GM21367 (cell line): ENCODE data around the gene WFIKKN1.
"Not testable (repeated sequence)": the region's sequence is repeated elsewhere in the genome, so short reads cannot be mapped to it uniquely, and the experiment has no call there.

Experiments used
- ATAC-seq: cut with Tn5 transposase; IDR thresholded peaks from one replicate; pipeline ENCODE4 v1.9.1; 2021; ENCODE audit not compliant: unreplicated experiment

WFIKKN1 gene

GRCh38 chr16:595094-595528, 35.7 kb upstream of the WFIKKN1 start:
- no peak for ATAC-seq

GRCh38 chr16:595942-596735, 34.6 kb upstream of the WFIKKN1 start:
- ATAC-seq = no peak

- ATAC-seq = no peak
Observed at GRCh38 chr16:596736-597060, 34.1 kb upstream of the WFIKKN1 start.

DNA sequence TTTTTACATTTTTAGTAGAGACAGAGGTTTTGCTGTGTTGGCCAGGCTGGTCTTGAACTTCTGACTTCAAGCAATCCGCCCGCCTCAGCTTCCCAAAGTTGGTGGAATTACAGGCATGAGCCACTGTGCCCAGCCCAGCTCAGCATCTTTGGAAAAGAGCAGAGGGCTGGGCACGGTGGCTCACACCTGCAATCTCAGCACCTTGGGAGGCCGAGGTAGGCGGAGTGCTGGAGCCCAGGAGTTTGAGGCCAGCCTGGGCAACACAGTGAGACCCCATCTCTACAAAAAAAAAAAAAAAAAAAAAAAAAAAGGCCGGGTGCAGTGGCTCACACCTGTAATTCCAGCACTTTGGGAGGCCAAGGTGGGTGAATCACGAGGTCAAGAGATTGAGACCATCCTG, 33.1 kb upstream of the WFIKKN1 start:
- ATAC-seq = not testable (repeated sequence)

GRCh38 chr16:598823-599739, 31.7 kb upstream of the WFIKKN1 start:
- no peak for ATAC-seq

- no peak for ATAC-seq
Observed at GRCh38 chr16:600781-601180, 30.0 kb upstream of the WFIKKN1 start.

DNA sequence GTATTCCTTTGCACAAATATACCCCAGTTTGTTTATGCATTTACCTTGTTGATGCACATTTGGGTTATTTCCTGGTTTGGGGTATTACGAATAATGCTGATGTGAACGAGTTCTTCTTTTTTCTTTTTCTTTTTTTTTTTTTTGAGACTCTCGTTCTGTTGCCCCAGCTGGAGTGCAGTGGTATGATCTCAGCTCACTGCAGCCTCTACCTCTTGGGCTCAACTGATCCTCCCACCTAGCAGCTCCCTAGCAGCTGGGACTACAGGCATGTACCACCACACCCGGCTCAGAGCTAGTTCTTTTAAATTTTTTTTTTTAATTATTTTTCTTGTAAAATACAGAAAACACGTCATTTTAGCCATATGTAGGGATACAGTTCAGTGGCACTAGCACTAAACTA, 26.9 kb upstream of the WFIKKN1 start:
- ATAC-seq = no peak

GRCh38 chr16:606656-607307, 24.0 kb upstream of the WFIKKN1 start:
- ATAC-seq = no peak

- ATAC-seq = no peak
Observed at GRCh38 chr16:608019-608418, 22.8 kb upstream of the WFIKKN1 start.

- no peak for ATAC-seq
Observed at GRCh38 chr16:609316-609715, 21.5 kb upstream of the WFIKKN1 start.

DNA sequence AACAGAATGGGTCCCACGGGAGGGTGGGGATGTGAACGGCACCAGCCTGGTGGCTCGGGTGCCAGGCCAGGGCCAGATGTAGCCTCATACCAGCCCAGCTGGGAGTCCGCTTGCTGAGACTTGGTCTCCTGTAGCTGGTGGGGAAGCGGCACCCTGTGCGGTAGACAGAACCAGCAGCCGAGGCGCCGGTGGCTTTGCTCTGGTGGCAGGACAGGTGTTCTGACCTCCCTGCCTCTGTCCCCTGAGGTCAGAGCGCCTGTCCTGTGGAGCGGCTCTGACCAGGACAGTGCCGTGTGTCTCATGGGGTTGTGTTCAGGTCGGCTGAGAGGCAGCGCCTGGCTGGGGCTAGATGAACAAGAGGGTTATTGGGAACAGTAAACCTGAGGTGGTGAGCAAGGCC, 20.8 kb upstream of the WFIKKN1 start:
- ATAC-seq = no peak

DNA sequence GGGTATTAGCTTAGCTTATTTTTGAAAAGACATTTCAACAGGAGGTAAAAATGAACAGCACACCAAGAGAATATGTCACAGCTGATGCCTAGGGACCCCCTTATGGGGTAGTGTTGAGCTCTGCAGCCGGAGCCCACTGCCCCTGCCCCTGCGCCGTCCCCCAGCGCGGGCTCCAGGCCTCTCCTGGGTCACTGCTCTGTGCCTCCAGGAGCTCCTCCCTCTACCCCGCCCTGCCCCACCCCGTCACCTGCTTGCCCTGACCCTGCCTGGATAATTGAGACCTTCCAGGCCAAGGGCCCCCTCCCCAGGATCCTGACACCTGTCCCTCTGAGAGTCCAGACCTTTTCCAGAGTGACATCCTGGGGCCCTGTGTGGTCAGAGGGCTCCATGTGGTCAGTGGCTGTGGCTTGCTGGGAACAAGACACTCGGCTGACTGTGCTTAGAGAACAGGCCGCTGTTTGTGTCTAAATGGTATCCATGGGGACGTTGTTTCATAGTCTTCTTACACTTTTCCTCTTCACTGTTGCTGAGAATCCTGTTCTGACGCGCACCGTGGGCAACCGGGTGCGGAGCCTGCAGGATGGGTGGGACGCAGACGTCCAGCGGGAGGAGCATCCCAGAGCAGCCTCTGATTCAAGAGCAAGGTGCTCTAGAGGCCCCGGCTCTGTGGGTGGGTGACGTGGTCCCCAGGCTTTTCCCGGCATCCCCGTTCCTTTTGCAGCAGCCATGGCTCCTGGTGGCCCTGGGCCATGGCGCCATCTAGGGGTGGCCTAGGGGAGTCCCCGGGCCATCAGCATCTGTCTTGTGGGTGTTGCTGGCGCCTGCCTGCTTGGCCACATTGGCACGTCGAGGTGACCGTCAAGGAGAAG, 20.0 kb upstream of the WFIKKN1 start:
- no peak for ATAC-seq

DNA sequence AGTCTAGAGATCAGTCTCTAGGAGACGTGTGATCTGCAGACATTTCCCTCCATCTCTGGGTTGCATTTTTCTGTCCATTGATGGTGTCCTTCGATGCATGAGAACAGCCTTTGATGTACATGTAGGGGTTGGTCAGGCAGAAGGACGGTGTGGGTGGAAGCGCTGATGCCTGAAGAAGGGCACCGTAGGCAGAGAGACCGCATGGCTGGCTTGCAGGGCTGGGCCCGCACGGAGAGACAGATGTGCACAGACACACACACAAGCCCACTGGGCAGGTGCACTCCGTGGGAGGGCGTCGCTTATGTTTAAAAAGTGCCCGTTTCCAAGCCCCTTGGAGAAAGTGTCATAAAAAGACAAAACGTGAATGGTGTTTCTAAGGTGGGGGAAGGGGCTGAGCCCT, 15.7 kb upstream of the WFIKKN1 start:
- ATAC-seq = no peak

DNA sequence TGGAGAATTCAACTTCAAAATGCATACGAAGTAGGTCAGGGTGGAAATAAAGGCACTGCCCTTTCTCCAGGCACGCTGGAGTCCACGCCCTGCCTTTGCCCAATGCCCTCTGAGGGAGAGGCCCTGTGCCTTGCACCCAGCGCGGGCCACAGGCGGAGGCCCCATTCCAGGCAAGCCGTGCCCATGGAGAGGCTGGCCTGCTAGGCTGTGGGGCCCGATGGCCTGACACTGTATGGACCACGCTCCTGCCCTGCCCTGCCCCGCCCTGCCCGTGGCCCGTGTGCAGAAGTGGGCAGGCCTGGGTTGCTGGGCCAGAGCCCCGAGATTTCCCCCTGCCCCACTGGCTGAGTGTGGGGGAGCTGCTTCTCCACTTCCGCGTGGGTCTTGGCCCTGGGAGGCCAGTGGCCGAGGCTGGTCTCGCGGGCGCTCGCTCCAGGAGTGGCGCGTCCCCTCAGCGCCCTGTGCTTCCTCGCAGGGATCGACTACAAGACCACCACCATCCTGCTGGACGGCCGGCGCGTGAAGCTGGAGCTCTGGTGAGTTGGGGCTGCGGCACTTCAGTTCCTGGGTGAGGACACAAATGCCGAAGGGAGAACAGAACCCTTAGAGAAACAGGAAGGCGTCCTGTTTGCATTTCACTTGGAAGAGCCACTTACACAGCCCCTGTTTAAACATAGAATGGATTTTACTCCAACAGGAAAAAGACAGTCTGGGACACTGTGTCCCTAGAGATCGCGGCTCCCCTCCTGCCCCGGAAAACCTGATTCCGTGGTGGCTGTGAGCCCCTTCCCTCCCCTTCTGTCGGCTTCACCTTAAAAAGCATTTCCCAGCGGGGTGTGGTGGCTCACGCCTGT, 13.8 kb upstream of the WFIKKN1 start:
- no peak for ATAC-seq

DNA sequence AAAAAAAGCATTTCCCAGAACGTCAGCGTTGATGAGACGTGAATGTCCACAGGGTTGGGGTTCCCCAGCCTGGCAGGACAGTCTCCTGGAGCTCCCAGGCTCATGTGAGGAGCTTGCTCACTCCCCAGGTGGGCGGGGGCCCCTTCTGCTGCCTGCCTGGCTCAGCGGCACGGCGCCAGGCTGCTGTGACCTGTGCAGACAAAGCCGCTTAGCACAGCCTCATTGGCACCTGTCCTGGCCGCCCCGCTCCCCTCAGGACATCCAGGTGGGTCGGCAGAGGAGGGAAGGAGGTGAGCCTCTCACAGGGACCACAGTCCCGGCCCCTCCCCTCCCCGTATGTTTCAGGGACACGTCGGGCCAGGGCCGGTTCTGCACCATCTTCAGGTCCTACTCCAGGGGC, 12.9 kb upstream of the WFIKKN1 start:
- no peak for ATAC-seq

GRCh38 chr16:619476-620100, 11.2 kb upstream of the WFIKKN1 start:
- ATAC-seq = no peak

DNA sequence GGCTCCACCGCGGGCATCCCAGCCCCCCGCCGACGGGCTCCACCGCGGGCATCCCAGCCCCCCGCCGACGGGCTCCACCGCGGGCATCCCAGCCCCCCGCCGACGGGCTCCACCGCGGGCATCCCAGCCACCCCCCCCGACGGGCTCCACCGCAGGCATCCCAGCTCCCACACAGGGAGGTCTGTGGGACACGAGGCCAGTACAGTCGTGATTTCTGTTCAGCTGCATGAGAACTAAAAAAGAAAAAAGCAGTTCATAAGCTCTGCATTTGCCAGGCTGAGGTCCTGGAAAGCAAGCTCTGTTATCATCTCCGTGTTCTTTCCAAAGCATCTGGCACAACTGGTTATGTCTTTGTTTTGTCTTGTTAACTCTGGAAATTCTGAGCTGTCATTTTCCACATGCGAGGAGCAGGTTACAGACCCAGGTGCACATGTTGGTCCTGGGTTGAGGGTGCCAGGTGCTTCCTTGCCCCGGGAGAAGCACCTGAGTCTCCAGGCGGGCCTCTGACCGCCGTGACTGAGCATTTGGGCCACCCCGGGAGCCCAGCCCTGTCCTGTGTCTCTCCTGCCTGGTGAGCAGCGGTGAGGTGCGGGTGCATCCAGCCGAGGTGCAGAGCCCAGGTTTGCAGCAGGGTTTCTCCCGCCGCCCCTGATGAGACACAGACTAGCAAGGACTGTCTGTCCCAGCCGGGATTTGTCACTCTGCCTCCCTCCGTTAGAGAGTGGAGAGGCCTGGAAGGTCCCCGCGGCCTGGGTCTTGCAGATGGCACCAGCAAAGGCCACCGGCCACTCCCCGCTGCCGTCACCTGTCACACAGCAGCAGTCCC, 9.9 kb upstream of the WFIKKN1 start:
- no peak for ATAC-seq

DNA sequence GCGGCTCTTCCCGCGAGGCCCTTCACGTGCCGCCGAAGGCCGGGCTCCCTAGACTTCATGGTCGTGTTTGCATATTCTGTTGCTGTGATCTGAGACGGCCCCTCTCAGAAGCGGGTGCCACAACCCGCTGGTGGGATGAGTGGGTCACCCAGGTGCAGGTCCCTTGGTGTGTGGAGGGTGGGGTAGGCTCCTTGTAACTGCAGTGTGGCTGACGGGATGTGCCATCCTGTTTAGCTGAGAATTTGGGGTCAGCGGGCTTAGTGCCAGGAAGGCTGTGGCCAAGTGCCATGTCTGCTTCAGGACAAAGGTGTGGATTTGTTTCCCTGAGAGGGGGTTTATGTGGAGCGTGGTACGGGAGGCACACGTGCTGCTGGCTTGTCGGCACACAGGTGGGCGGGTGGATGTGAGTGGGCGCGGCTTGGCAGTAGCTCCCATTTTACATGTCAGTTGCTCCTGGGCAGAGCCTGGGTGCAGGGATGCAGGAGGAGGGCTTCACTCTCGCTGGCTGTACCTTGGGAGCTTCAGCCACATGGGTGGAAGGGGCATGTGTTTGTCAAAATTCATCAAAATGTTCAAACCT, 9.2 kb upstream of the WFIKKN1 start:
- ATAC-seq = no peak
